ENCODE results near the gene POLD4.
A peak's percentile ranks its signal among the peaks of the same experiment; 100 is the strongest.

The POLD4 gene

DNA sequence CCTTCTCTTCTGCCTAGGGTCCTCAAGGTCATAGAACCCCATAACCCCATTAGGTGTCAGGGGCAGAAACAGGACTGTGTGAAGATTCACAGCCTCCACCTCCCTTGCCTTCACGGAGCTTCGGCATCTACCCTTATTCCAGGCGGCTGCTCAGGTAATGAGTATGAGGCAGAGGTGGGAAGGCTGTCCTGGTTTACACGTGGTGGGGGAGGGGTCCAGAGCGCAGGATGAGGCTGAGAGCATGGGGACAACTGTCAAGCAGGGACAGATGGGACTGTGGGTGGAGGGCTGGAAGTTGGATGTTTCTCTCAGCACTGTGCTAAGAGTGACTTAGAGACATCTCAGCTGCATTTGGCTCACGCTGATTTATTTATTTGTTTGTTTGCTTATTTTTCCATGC lies 34.2 kb upstream of the POLD4 start:
- DNase-seq (ENCODE audit: low spot score) = no peak

DNA sequence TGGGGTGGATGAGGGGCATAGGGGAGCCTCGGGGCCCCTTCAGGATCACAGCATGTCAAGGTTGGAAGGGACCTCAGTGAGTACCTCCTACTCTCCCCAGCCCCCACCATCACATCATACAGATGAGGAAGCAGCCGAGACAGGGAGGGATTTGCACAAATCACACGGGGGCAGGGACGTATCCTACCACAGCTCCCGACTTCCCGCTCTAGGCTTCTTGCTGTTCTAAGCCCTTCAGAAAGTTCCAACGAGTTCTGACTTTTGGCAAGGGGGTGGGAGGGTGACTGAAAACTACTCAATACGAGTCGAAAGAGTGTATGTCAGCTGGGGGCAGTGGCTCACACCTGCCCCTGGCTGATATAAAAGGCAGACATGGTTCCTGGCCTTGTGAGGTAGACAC lies 33.7 kb upstream of the POLD4 start:
- DNase-seq (ENCODE audit: low spot score) = no peak

DNA sequence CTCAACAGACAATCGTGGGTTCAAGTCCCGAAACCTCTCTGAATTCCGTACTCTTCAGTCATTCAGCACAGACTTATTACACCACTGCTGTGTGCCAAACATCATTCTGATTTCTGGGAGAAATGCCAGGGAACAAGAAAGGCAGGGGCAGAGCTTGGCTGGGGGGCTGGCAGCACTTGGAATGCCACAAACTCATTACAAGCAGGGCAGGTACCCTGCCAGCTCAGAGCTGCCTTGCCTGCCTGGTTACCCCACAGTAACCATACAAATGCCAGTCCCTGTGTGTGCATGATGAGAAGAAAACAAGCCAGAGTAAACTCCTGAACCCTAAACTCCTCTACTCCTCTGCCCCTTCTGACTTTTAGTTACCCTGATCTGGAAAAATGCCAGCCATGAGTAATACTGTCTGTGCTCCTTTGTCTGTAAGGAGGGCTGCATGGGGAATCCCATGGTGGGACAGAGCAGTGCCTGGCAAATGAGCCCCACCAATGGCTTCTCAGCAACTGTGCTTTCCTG lies 31.6 kb upstream of the POLD4 start:
- no peak for DNase-seq (ENCODE audit: low spot score)

DNA sequence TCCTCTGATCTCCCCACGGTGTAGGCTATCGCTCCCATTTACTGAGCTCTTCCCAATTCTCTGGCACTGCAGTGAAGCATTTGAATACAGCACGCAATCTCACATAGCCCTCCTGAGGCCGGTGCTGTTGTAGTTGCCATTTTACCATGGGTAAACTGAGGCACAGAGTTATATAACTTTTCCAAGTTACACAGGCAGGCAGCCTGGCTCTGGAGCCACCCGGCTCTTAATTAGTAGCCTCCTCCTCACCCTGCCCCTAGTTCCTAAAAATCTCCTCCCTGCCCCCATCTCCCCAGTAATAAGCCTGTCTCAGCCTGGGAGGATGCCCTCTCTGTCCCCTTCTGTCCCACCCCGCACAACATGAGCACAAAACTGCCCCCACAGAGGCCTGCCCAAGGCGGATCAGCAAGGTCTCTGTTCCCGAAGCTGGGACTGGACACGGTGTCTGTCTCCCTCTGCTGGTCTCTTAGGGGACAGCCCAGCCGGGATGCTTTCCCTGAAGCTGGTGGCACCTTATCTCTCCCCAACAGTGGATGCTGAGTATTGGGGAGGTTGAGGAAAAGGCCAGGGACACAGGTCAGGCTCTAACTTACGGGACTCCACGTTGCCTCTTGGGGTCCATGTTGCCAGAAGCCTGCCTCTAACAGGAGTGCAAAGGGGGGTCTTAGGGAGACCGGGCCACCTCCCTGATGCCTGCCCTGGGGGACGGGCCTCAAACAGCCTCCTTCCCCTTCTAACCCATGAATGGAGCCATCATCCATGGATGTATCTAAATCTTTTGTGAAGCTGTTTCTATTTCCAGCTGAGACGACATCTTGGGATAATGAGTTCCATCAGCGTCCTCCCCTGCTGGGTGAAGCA lies 29.2 kb upstream of the POLD4 start:
- DNase-seq (ENCODE audit: low spot score) = peak; percentile 88

DNA sequence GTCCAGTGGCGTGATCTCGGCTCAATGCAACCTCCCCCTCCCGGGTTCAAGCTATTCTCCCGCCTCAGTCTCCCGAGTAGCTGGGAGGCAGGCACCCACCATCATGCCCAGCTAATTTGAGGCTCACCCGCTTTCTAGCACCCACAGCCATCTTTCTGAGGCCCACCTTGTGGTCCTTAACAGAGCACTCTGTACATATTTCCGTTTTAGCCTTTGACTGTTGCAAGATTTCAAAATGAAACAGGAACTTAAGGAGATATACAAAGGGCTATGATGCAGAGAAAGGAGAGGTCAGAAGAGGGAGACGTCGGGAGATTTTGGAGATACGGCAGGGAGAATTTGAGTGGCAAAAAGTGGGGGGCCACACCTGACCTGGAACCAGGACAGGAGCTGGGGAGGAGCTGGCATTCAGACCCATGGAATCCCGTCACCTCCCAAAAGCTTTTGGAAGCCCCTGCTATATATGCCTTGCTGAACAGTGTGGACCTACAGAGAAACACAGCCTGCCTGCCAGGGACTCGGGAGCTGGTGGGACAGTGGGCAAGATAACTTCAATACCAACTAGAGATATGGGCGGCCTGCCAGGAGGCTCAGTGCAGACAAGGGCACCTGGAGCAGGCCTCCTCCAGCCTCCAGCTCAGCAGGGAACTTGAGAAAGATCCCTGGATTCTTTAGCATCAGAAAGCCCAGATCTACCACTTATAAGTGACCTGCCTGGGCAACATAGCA lies 28.1 kb upstream of the POLD4 start:
- DNase-seq (ENCODE audit: low spot score) = peak; percentile 80

DNA sequence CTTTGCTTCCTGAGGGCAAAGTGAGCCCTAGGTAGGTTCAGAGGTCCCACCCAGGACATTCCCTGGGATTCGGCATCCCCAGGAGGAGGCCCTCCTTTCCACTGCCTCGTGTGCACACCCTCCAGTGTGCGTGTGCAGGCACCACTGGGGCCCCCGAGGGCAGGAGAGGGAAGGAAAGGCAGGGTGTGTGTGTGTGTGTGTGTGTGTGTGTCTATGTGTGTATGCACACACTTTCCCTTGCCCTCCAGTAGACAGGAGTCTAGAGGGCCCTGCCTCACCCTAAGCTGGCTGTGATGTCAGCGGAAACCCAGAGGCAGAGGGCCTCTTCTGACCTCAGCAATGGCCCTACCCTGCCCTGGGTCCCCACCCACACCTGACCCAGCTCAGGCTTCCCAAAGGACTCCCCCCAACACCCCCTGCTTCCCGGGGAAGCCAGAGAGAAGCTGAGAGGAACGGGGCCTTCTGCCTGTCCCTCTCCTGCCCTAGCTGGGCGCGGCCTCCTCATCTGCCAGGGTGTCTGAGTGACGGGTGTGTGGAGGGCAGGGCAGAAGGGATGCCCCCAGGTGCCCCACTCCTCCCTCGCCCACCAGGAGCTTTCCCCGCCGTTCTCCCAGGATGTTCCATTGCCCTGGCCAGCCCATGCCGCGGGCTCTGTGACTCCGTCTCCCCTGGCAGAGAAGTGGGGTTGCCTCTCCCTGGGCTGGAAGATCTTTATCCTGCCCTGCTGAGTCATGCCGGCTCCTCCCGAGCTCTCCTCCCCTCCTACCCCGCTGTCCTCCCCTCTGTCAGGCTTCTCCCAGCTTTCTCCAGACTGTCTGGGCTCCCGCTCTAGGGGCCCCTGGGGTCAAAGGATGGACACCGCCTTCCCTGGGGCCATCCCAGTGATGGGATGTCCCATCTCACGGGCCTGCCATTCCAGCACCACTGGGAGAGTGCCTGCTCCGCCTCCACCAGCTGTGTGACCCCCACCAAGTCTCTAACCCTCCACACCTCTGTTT lies 26.0 kb upstream of the POLD4 start:
- DNase-seq (ENCODE audit: low spot score) = no peak

DNA sequence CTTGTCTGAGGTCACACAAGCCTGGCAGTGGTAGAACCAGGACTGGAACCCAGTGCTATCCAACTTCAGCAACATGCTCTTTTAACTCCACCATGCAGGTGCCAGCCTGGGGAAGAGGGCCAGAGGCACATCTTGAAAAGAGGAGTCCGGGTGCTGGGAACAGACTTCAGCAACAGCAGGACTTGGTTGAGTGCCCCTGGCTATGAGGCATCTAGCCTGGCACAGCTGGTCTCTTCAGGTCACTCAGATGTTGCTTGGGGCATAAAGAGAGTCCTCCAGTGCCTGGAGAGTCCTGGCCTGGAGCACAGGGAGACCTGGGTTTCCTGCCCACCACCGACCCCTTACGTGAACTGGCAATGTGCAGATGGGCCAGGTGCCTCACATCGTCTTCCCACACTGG lies 25.2 kb upstream of the POLD4 start:
- DNase-seq (ENCODE audit: low spot score) = no peak

DNA sequence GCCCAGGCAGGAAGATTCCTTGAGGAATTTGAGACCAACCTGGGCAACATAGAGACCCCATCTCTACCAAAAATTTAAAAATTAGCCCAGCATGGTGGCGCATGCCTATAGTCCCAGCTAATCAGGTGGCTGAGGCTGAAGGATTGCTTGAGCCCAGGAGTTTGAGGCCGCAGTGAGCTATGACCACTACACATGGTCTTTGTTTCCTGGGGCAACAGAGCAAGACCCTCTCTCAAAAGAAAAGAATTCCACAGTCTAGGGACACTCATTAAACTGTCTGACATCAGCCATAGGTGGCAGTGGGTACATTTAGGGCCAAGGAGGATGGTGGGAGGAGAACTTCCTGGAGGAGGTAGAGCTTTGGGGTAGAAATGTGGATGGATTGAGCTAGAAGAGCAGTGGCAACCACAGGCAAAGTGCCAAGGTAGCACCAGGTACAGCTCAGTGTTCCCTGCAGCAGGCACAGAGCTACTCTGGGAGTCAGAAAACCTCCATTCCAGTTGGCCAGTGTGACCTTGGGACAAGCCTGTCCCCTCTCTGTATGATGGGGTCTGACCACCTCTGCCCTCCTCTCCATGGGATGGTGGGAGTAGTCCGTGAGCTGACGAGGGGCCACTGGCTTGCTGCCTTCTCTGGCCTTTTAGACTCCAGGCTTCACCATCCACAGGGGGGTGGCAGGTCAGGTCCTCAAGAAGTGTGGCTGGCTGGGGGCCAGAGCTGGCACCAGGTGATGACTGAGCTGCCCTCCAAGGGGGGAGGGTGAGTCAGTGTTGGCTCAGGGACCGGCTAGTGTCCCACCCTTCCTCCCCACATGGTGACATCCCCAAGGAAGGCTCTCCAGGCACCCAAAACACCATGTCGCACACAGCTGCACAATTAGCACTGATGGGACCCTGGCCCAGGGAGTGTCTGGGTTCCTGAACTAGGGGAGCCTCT lies 23.8 kb upstream of the POLD4 start:
- DNase-seq (ENCODE audit: low spot score) = no peak

DNA sequence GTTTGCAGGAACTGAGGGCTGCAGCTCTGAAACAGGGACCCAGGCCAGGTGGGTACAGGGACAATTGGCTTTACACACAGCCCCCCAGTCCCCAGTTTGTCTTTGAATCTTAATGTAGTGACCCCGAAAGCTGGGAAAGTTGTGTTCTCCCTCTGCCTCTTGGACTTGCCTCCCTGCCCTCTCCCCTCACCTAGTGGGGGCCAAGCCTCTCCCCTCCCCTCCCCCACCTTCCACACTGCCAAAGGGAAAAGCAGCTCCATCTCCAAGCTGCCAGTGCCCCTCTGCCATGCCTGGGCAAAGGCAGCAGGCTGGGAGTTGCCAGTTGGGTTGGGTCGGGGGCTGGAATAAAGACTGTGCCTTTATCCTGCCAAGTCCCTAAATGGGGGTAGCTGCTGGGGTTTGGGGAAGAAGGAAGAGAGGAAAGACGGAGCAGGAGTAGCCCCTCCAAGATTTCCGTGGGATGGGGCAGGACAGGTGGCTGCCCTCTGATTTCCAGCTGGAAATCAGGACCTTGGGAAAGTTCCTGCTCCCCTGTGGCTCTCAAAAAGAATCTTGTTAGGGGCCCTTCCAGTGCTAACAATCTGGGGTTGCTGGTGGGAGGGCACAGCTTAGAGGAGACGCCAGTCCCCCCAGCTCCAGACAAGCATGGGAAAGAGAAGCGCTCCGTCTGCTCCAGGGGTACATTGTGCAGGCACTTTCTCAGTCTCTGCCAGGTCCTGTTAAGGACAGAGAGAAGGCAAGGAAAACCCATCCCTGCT lies 22.9 kb upstream of the POLD4 start:
- DNase-seq (ENCODE audit: low spot score) = no peak

DNA sequence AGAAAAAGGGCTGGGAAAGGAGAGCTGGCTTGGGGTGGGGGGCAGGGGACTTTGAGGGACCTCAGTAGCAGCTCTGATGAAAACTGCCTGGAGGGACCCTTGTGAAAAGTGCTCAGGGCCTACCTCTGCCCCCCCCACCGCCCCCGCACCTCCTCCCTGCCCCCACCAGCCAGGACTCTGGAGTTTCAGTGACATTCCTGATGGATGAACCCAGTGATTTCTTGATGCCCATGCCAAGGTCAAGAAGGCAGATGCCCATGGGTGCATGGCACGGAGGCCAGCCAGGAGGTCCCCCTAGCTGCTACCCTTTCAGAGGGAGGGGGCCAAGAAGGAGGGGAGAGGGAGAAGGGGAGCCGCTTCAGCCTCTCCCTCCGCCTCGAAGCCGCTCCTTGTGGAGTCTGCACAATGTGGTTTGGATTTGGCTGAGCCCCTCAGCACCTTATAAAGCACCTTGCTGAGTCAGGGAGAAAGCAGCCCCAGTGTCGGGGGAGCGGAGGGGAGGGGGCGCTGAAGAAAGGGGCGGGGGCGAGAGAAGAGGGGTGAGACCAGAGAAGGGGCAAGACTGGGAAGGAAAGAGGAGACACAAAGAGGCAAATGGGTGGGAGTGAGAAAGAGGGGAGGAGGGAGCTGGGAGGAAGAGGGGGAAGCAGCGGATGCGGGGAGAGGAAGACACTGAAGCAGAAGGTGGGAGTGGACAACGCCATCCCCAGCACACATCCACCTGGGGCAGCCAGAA lies 22.1 kb upstream of the POLD4 start:
- DNase-seq (ENCODE audit: low spot score) = no peak

DNA sequence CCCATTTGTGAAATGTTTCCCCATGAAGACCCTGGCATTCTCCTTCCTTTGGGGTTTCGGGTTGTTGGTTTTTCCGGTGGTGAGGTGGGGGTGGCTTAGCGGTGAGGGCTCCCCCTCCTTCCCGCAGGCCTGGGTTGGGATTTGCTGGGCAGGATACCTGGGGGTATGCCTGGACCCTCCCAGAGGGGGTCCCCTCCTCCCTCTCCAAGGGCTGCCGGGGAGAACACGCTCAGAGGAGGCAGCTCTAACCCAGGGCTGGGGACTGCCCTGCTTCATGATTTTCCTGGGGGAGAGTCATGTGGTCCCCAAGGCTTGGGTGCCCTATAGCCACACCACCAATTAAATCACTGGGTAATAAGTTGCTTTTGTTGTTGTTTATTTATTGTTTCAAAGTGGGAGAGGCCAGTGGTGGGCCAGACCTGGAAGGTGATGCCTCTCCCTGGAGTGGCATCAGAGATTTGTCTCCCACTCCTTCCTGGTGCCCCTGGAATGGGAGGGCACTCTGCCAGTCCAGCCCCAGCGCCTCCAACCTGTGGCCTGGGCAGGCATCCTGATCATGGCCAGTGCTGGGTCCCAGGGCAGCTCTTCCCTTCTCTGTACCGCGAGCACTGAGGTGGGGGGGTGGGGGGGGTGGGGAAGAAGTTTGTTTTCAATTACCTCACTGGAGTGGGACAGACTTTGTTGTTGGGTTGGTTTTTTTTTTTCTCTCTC lies 21.4 kb upstream of the POLD4 start:
- no peak for DNase-seq (ENCODE audit: low spot score)

DNA sequence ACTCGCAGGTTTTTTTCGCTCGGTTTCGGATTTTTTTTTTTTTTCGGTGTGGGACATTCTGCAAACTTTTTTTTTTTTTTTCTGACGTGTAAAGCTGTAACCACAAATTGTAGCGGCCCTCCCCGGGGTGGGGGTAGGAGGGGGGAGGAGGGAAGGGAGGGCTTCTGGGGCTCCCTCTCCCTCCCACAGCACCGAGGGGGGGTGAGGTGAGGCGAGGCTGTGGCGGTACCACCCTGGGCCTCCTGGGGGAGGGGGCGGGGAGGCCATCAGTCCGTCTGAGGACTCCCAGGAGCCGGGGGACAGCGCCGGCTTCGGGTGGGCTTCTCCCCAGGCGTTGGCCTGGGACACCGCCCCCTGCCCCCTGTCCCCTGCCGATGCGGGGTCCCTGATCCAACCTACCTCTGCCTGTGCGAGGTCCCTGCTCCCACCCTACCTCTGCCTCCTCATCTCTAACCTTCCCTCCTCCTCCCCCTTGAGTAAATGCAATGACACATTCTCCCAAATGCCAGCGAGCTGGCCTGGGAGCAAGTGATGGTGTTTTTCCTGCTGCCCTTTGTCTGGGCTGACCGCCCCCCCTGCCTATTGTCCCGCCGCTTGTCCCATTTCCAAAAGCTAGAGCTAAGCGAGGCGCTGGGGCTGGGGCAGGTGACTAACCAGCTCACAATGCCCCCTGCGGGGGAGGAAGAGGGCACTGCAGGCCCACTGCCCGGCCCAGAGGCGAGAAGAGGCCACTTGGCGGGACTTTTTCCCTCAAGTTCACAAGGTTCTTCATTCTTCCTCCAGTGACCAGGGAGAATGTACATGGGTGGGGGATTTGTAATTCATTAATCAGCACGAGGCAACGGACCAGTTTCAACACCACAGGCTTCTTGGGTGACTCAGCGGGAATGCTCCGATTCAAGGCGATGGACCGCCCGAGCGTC lies 20.6 kb upstream of the POLD4 start:
- DNase-seq (ENCODE audit: low spot score) = peak; percentile 75

DNA sequence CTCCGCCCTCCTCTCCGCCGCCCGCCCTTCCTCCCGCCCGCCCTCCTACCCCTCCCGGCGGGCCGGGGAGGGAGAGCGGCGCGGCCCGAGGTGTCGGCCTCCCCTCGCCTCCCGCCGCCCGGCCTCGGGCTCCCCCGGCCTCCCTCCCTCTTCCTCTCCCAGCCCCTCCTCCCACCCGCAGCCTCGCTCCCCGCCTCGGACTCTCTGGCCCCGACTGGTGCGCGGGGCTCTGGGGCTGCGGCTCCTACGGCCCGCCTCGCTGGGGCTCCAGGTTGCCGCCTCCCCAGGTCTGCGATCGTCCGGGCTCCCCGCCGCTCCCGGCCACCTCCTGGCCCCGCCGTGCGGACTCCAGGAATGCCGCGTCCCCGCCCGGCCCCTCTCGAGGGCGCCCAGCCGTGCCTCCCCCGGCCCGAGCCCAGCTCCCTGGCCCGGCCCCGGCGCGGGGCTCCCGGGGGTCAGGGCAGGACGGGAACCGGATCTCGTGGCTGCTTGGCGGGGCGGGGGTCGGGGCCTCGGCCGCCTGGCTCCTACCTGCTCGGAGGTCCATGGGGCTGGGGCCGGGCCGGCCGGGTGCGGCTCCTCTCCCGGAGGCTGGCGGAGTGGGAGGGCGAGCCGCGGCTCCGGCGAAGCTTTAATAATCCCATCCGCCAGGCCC lies 19.8 kb upstream of the POLD4 start, which contains the start of gene CLCF1:
Gene CLCF1 (minus strand): TSS at position 606 of the 655 bp plus-strand sequence. CDS start 59 bp downstream, at position 547.
- DNase-seq (ENCODE audit: low spot score) = peak; percentile 57

DNA sequence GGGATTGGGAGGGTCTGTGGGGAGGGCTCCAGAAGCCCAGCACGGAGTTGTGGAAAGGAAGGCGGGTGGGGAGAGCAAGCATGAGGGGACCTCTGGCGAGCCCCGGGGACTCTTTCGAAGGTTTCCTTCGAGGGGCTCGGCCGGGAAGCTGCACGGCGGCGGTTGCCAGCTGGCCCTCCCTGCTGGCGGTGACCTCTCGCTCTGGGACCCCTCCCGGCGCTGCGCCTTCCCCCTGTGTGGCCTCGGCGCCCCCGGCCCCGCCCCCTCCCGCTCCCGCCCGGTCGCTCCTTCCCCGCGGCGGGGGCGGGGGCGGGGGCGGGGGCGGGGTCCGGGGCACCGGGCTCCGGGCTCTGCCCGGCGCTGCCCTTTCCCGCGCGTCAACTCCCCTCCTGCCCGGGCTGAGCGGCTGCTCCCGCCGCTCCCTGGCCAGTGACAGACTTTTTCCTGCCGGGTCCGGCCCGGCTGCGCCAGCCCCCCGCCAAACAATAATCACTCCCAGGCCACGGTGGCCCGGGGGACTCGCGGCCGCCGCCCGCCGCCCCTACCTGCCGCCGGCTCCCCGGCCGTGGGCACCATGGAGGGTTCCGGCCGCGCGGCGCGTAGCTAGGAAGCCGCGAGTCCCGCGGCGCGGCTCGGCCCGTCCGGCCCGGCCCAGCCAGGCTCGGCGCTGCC lies 19.1 kb upstream of the POLD4 start:
- DNase-seq (ENCODE audit: low spot score) = no peak

DNA sequence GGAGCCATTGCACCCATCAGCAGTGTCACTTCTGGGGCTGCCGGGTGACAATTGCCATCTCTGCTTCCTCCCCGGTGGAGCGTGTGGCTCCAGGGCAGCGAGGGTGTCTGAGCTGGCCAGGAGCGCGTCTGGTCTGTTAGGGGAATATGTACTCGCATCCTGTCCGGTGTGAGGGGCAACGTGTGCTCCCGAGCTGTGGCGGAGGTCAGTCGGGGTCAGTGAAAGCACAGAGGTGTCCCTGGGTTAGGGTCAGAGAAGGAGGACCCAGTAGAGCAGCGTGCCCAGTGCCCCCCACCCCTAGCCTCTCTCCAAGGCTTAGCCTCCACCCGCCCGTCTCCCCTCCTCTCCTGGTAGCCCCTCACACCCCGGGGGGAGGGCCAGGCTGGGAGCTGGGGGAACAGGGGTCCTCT lies 18.6 kb upstream of the POLD4 start:
- no peak for DNase-seq (ENCODE audit: low spot score)

DNA sequence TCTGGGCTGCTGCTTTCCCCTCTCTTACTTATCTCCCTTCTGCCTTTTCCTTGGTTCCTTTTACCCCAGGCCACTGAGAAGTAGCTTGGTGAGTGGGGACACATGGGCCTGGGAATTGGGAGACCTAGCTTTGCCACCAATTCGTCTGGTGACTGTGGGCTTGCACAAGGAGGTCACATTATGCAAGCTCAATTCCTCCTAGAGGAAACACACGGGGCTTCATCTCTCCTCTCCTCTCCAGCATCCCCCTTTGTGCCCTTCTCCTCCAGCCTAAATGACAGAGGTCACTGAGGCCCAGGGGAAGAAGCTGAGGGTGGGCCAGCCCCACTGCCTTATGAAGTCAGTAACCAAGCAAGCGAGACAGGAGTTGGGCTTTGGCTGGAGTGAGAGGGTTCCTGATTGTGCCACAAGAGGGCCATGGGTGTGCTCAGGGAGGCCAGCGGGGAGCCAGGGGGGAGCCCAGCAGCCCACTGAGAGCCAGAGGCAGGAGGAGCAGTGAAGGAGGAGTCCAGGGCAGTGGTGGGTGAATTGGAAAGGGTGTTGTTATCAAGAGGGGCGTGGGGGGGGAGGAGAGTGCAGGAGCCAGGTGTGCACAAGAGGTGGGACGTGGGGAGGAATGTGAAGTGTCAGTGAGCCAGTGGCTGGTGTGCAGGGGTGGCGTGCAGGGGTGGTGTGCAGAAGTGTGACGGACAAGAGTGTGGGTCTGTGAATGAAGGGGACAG lies 18.0 kb upstream of the POLD4 start:
- DNase-seq (ENCODE audit: low spot score) = peak; percentile 74
